HG02610 (cell line): Measurements from ENCODE around the gene OR5K1.

Source experiments
- ATAC-seq: cut with Tn5 transposase; IDR thresholded peaks from one replicate; pipeline ENCODE4 v1.9.1; 2021; ENCODE audit warnings: mild to moderate bottlenecking, moderate library complexity; ENCODE audit not compliant: unreplicated experiment

Gene OR5K1

GRCh38 chr3:98513736-98514135 is 50.7 kb downstream of the OR5K1 start:
- ATAC-seq: no peak

GRCh38 chr3:98514948-98515347 is 51.9 kb downstream of the OR5K1 start:
- ATAC-seq: no peak

DNA sequence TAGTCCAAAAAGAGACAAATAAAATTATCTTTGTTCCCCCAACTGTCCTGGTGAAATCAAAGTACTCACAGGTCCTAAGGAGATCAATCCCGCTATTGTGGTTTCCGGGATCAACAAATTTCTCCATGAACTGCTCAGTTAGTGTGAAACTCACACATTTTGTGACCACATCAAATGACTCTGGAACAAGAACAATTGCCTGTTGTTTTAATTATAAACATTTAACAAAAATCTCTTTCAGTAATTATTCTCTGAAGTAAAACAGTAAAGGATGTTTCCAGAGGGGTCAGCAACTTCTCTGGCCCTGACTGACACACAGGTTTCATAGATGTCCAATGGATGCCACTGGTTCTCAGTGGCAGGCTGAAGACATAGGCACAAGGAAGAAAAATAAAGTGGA is 55.8 kb downstream of the OR5K1 start:
- no peak for ATAC-seq

- no peak for ATAC-seq
Observed at GRCh38 chr3:98519351-98519750, 56.4 kb downstream of the OR5K1 start.

- peak; percentile 56 for ATAC-seq
Observed at GRCh38 chr3:98521897-98522543, 59.0 kb downstream of the OR5K1 start.
